ENCODE results near the gene PKHD1.

The PKHD1 gene, protein sequence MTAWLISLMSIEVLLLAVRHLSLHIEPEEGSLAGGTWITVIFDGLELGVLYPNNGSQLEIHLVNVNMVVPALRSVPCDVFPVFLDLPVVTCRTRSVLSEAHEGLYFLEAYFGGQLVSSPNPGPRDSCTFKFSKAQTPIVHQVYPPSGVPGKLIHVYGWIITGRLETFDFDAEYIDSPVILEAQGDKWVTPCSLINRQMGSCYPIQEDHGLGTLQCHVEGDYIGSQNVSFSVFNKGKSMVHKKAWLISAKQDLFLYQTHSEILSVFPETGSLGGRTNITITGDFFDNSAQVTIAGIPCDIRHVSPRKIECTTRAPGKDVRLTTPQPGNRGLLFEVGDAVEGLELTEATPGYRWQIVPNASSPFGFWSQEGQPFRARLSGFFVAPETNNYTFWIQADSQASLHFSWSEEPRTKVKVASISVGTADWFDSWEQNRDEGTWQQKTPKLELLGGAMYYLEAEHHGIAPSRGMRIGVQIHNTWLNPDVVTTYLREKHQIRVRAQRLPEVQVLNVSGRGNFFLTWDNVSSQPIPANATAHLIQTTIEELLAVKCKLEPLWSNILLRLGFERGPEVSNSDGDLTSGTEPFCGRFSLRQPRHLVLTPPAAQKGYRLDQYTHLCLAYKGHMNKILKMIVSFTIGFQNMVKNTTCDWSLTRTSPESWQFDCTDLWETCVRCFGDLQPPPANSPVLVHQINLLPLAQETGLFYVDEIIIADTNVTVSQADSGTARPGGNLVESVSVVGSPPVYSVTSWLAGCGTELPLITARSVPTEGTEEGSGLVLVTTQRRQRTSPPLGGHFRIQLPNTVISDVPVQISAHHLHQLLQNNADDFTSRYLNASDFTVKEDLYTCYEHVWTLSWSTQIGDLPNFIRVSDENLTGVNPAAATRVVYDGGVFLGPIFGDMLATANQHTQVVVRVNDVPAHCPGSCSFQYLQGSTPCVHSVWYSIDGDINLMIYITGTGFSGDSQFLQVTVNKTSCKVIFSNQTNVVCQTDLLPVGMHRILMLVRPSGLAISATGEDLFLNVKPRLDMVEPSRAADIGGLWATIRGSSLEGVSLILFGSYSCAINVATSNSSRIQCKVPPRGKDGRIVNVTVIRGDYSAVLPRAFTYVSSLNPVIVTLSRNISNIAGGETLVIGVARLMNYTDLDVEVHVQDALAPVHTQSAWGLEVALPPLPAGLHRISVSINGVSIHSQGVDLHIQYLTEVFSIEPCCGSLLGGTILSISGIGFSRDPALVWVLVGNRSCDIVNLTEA (N-terminal part only)

DNA sequence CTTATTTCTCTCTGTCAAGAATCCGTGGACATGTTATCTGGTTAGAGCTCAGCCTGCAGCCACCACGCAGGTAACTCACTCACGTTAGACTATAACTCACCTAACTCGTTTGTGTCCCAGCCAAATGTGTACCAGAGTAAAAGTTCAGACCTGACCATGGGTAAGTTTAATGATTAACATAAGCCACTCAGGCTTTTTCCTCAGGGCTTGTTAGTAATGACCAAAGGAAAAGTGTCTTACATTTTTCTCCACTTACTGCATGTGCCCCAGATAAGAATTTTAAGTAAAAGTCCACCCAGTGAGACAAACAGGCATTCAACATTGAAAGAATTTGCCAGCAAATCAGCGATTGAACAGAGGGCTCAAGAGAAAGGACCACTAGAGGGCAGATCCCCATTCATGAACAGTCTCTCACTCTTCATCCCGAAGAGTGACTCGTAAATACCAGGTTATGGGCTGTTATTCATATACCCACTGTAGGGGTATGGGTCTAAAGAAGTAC is at the start of gene PKHD1:
Gene PKHD1, minus strand, starts transcription at position 116 of the 502 bp plus-strand sequence. CDS start 2,680 bp downstream, outside the sequence.
- DNase-seq, result no peak

- DNase-seq, result no peak
Observed at GRCh38 chr6:52136934-52137467, 49.6 kb upstream of the PKHD1 start.

- no peak for DNase-seq
Observed at GRCh38 chr6:52136055-52136454, 48.6 kb upstream of the PKHD1 start.

DNA sequence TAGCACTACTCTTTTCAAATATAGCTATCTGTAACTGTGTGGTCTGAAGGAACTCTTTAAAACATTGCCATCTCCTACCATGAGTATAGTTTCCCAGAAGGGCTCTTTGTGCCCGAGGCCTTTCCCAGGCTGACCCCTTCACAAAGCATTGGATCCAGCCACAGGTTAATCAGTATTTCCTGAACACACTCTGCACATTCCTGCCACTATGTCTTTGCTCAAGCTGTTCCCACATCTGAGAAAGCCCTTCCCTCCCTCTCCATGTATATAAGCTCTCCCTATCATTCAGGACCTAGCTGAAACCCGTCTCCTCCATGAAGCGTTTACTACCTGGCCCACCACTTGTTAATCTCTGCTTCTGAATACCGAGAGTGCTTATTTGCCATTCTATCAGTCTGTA is 47.8 kb upstream of the PKHD1 start:
- DNase-seq, result no peak

- DNase-seq, result no peak
Observed at GRCh38 chr6:52134011-52134410, 46.6 kb upstream of the PKHD1 start.

DNA sequence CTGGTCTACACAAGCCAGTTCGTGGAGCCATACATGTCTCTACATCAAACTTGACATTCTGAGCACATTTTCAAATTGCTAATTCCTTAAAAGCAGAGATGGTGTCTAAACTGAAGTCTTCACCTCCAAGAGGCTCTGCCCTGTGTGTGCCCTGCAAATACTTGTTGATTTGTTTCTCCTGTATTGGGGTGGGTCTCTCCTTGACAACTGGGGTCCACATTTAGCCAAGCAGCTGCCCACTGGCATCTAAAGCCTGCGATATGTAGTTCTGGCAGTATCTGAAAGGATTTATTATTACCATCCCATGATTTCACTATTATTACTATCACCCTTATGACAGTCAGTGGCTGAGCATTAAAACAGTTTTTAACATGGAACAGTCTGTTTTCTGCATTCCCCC is 45.9 kb upstream of the PKHD1 start:
- DNase-seq, result no peak

GRCh38 chr6:52132292-52132691 is 44.9 kb upstream of the PKHD1 start:
- no peak for DNase-seq

DNA sequence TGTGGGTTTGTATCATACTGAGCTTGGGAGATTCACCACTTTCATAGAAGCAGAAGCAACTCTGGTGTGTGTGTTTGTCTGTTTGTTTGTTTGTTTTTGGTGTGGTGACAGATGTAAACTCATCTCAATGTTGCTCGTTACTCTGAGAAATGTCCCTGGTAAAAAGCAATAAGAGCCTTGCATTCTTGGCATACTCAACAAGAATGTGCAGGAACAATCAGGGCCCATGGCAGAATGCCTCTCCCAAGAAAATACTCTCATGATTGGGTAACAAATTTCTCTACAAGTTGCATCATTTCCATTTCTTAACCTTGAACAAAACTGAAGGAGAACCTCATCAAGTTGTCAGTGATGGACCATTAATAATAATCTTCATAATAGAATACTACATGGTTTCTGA is 43.0 kb upstream of the PKHD1 start:
- no peak for DNase-seq

- no peak for DNase-seq
Observed at GRCh38 chr6:52127957-52128356, 40.5 kb upstream of the PKHD1 start.

- no peak for DNase-seq
Observed at GRCh38 chr6:52126231-52126630, 38.8 kb upstream of the PKHD1 start.

GRCh38 chr6:52125572-52125971 is 38.2 kb upstream of the PKHD1 start:
- no peak for DNase-seq

DNA sequence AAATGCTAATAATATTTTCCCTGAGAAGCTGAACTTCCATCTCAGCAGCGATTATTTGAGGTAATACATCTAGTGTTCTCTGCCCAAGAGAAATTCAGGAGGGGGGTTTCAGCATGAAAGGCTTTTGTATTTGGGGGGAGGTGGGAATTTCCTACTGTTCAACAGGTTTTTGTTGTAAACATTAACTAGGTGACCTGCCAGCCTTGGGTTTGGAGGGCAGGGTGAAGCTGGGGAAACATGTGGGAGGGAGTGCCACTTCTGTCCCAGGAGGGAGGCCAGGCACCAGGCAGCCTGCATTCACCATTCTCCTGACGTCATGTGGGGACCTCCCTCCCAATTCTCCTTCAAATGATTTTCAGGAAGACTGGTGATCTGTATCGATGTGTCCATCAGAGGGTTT is 37.7 kb upstream of the PKHD1 start:
- no peak for DNase-seq

GRCh38 chr6:52124126-52125121 is 37.0 kb upstream of the PKHD1 start:
- no peak for DNase-seq

GRCh38 chr6:52123251-52123650 is 35.8 kb upstream of the PKHD1 start:
- DNase-seq, result no peak

DNA sequence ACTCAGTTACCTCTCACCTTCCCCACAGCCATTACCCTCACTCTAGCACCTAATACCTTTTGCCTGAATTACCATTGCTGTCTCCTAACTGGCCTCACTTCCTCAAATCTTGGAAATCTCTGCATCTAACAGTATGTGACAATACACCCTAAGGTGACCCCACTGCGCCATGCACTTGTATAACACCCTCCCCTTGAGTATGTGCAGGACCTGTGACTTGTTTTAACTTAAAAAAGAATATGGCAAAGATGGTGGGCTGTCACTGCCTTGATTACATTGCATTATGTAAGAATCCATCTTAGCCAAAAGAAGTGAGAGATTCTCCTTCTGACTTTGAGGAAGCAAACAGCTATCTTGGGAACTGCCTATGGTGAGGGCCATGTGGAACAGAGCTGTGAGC is 29.9 kb upstream of the PKHD1 start:
- DNase-seq, result no peak

- DNase-seq, result no peak
Observed at GRCh38 chr6:52116605-52116948, 29.2 kb upstream of the PKHD1 start.

DNA sequence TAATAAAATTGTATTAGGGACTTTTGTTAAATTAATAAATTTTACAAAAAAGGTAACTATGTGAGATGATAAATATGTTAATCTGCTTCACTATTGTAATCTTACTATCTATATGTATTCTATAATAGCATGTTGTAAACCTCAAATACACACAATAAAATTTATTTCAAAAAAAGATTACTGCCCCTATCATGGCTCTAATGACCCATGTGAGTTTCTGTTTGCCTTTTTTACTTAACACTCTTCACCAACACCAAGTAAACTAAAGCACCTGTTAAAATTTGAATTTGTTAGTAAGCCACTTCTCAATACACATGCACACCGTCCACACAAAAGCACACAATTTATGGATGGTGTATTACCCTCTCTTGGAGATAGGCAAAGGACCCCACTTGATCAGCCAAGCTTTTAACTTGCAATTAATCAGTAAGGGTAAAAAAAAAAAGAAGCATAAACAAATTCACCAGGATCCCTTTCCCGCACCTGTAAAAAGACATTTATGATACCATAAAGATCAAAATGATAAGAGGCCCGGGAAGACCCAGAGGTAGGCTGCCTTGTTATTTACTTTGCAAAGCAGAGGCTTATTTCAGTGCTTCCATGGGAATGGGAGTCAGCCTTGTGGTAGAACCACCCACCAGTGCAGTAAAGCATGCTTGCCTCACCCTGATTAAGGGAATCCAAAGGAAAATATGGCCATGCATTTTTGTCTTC is 28.6 kb upstream of the PKHD1 start:
- no peak for DNase-seq

- DNase-seq, result no peak
Observed at GRCh38 chr6:52115145-52115741, 27.8 kb upstream of the PKHD1 start.

- DNase-seq, result no peak
Observed at GRCh38 chr6:52109171-52109571, 21.8 kb upstream of the PKHD1 start.

DNA sequence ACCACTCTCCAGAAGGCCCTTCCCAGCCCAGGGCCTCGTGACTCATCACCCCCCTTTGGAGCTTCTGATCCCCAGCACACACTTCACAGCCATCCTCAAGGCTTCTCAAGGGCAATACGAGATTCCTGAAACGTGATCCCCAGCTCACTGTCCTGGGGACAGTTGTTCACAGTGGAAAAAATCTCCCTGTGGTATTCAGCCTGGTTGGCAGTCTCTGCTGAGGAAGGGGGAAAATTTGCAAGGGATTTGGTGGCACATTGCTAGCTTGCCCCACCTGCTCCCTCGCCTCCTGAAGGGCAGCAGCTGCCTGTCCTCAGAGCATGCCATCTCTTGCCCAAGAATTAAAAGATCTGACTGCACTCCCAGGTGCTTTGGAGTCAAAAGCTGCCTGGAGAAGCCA is 20.7 kb upstream of the PKHD1 start:
- no peak for DNase-seq

Measured in activated gamma-delta T cell treated with Interleukin-2 at 50 U/mL for 16 hours (primary cell).